Inflammatory macrophage (primary cell): ENCODE results near the gene IRF2.
A peak's percentile ranks its signal among the peaks of the same experiment; 100 is the strongest.

ENCODE experiments used
- DNase-seq, 2 donors: peaks; one replicate each; pipeline ENCODE4 v3.0.0-alpha.2; 2020 to 2022

The IRF2 gene

DNA sequence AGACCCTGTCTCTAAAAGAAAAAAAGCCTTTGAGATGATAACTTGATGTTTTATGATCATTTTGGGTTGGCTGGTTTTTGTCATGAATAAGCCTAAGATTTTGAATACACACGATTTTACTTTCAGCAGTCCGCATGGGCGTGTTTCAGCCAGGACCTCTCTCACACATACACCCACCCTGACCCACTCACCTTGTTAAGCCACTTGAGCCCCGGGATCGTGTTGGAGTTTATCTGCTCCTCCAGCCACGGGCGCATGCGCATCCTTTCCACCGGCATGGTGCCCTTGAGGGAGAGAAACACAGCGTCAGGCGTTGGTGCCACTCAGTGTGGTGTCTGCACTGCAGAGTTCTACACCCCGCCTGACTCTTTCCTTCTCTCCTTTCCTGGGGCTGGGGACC lies 45.6 kb downstream of the IRF2 start:
- no peak for DNase-seq

DNA sequence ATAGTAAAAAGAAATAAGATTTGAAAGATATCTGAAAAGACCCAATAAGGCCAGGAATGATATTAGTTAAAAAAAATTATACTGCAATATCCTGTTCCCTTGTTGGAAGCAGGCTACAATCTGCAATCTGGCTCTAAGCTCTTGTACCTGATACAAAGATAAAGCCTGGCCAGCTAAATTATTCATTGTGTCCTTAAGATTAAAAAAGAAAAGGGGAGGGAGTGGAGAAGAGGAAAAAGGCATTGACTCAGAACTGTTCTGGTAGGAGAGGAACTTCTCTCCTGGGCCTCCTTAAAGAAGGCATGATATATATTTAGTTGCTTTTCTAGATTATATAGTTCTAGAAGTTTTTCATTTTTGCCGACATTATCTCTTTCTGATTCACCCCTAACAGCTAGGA lies 46.7 kb downstream of the IRF2 start:
- no peak for DNase-seq

DNA sequence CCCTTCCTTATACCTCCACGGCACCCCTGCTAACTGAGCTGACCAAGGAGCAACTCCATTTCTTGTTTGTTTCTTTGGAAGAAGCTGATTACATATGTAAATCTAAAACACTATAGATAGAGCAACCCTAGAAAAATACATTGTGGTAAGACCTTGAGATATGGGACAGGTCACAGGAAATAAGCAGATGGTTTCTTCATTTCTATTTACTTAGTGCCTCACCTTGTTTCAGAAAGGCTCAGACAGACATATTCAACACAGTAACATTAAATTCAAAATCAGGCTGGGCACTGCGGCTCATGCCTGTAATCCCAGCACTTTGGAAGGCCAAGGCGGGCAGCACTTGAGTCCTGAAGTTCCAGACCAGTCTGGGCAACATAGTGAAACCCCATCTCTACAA lies 47.3 kb downstream of the IRF2 start:
- no peak for DNase-seq

DNA sequence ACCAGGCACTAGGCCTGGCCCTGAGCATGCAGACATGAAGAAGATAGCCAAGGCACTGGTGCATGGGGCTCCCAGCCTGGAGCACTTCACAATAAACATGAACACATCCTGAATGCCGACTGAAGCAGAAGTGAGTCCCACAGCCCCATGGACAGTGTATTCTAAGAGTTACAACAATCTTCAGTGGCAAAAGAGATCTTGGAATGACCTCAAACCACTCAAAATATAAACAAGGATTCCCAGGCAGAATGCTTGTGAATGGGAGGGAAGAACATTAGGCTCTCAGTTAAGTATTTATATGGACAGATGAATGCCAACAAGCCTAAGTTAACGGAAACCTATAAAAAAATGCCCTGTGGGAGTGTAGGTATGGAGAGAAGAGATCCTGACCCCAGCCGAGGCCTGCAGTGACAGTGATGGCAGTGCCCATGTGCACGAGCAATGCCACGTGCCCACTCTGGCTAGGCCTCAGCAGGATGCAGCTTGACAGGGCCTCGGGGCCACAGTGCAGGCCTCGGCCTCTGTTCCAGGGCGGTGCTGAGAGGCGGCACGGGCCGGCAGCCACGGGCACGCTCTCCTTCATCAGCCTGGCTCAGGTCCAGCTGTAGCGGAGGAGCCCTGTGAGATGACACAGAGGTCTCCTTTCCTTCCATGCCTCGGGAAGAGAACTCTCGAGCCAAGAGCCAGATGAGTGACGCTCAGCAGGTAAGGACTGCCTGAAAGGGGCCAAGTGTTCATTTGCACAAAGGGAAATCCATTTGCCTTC lies 49.2 kb downstream of the IRF2 start:
- no peak for DNase-seq

DNA sequence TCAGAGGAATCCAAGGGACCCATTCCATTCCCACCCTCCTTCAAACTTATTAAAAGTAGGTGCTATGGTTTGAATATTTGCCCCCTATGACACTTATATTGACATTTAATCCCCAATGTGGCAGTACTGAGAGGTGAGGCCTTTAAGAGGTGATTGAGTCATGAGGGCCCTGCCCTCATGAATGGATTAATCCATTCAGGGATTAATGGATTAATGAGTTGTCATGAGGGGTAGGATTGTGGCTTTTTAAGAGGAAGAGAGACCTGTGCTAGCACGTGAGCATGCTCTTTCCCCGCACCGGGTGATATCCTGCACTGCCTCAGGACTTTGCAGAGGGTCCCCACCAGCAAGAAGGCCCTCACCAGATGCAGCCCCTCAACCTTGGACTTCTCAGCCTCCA lies 50.1 kb downstream of the IRF2 start:
- DNase-seq: no peak

DNA sequence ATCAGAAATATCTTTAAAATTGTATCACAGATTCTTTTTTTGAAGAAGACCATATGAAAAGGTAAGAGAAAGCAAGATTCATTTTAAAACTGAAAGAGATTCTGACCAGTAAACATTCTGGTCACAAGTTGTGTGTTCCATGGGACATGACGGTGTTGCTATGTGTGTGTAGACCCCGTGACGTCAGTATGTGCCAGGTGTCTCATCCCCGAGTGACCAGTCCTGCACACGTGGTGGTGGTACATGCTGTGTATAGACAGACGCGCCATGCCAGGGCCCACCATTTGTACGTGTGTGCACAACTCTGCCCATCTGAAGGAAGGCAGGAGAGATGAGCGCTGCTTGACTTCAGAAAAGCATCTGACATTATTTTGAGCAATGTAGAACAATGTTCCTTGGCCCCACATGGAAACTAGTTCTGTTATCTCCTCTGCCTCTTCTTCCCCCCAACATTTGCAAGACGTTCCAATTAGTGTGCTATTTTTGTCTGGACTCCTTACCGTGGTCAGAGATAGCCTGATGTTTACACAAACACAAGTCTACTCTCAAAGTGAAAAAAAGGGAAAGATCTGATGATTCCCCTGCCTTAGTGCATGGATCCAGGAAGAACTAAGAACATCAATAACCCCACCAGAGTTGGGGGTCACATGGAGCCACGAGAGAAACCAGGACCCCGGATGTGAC lies 51.2 kb downstream of the IRF2 start:
- DNase-seq: no peak

DNA sequence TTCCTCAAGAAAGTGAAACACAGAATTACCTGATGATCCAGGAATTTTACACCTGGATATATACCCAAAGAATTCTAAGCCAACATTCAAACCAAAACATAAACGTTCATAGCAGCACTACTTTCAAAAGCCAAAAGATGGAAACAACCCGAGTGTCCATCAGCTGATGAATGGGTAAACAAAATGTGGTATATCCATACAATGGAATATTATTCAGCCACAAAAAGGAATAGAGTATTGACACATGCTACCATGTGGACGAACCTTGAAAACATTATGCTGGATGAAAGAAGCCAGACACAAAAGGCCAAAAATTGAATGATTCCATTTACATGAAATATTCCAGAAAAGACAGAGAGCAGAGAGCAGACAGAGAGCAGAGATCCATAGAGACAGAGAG lies 52.0 kb downstream of the IRF2 start:
- DNase-seq: no peak

DNA sequence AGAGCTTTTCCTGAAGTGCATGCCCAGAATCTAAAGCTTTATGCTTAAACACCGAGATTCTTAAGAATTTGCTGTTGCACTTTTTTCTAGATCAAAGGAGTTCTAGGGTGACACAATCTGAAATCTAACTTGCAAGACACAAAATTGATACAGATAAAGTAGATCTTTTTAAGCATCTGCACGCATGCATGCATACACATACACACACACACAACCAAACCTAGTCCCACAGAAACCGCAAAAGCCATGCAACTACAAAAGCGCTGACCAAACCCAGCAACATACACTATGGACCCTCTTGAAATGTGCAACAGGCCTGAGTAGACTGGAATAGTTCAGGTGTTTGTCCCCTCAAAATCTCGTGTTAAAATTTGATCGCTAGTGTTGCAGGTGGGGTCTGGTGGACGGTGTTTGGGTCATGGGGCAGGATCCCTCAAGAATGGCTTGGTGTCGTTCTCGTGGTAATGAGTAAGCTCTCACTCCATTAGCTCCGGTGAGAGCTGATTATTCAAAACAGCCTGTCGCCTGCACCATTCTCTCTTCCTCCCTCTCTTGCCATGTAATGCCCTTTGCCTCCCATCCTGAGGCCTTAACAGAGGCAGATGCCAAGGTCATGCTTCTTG lies 52.7 kb downstream of the IRF2 start:
- DNase-seq: no peak

DNA sequence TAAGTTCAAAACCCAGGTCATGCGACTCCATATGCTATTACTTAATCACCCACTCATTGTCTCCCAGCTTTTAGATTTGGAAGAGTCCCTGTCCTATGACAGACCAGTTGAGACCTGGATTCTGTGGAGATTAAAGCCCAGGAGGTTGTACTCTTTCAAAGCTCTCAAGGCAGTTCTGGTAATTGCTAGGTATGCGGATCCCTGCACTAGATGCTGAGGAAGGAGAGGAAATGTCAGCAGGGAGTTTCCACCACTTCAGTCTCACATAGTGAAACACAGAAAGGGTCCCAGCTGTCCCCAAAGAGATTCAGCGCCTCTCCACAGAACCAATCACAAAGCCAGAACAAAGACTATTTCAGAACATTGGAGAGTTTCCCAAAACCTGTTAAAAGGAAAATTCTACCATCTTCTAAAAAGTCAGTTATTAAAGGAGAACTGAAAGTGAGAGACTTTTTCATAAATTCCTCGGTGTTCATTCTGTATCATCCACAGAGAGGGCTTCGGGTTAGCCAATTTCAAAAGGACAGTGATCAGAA lies 53.4 kb downstream of the IRF2 start:
- DNase-seq: no peak

DNA sequence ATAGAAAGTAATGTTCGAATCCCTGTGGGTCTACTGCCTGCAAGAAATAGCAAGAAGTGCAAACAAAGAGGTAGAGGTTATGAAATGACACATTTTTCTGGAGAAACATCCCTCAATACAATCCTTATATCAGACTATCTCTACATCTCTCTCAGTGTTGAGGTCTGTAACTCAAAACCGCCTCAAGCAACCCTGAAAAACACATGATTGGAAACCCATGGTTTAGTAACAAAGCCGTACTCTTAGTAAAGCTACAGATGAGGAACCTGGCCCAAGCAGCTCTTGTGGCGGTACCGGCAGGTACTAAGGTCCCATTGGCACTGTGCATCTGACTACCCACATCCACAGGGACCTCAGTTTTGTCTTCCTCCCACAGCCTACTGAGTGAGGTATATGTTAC lies 53.9 kb downstream of the IRF2 start:
- DNase-seq: no peak

DNA sequence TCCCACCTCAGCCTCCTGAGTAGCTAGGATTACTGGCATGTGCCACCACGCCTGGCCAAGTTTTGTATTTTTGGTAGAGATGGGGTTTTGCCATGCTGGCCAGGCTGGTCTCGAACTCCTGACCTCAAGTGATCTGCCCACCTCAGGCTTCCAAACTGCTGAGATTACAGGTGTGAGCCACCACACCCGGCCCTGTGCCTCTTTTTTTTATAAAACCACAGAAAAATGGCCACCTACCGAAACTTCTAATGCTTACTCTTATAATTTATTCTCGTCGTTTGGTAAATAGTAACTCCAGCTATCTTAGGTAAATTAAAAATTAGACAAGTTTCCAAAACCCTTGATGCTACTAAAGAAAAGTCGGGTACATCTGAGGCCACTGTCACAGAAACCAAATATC lies 54.4 kb downstream of the IRF2 start:
- DNase-seq: no peak

DNA sequence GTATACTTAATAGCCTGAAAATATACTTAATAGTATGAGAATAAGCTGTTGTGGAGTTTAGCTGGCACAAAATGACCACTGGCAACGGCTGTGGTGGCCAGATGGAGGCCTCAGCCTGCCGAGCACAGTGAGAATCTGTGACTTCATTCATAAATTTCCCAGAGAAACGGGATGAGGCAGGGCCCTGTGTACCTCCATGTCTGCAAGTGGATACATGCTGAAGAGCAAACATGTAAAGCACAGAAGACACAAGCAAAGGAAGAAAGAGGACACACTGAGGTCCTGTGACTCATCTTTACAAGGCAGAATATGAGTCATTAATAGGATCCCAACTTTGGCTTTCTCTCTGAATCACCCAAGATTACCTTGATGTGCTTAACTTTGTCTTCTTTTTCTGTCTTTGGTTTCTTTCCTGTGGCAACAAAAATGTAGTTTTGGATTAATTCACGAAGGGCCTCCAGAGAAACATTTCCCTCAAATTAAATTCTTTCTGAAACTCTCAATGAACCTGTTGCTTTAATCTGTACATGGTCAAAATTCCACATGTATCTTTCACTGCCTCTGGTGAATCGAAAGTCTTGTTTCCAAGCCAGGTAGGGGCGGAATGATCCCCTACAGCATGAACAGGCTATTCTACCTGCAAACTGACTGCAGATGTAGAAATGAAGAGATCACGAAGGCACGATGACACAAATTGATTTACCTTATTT lies 56.4 kb downstream of the IRF2 start:
- DNase-seq: peak; percentile 34 to 38

DNA sequence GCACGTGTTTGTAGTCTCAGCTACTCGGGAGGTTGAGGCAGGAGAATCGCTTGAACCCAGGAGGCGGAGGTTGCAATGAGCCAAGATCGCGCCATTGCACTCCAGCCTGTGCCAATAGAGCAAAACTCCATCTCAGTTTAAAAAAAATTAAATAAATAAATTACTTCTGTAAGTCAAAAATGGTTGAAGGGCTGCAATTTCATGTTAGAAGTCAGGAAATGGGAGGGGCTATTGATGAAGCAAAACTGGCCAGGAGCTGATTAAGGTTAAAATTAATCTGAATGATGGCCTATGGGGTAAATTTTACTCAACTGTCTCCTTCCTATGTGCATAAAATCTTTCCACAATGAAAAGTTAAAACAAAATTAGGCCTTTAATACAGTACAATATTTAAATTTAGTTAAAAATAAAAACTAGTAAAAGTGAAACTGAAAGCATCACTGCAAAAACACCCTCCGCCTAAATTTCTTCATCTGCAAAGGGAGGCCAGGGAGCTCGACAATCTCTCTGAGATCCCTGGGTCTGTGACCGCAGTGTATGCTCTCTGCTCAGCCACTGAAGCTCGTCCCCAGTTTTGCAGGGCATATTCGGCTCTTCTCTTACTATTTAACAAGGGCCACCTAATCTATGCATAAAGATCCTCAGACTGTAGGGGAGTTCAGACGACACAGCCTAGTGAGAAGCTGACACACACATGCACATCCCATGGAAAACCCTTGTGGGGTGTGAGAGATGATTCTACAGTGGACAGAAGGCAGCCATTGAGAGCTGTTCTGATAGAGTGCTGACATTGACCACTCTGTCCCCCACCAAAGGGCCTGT lies 57.2 kb downstream of the IRF2 start:
- peak; percentile 31 to 53 for DNase-seq

DNA sequence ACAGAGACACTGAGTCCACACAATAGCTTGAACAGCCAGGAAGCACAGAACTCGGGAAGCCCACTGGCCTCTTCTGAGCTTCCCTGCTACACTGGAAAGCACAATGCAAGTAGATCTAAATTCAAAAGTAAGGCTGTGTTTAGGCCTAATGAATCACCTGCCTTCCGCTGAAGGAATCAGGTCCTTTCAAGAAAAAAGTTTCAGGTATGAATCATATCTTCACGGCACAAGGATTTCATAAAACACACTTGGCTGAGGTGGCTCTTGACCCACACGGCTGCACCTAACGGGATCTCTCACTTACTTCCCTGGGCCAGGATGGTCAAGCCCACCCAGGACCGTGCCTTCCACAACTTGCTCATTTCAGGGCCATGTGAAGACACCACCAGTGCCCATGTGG lies 59.3 kb downstream of the IRF2 start:
- no peak for DNase-seq

DNA sequence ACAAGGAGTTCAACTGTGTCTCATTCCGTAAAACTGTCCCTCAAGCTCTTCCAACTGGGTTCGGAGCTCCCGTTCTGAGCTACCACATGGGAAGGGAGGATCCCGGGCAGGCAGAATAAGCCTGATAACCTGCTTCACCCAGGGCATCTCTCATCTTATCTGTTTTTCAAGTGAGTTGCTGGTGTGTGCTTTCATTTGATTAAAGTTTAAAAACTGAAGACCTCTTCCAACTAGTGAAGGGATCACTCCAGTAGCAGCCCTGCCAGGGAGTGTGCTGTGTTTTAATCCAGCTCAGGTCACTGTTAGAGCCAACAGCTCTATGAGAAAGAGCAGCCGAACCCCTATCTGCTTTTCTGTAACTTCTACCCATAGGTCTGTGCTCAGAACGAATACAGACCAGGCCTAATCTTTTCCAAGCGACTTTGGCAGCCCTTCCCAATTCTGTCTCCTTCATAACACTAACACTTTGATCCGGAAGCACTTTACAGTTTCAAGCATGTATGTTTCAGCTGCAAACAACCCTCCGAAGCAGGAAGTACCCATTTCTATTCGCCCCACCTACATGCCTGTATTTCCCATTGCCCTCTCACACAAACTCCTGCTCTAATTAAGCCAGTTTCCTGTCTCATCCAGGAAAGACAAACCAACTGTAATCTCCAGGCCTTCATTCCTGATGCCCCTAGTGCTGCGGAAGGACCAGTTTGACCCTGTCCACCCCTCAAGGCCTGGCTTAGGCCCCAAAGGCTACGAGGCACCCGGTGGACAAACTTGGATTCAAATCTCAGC lies 60.9 kb downstream of the IRF2 start:
- DNase-seq: peak; percentile 39 to 48

DNA sequence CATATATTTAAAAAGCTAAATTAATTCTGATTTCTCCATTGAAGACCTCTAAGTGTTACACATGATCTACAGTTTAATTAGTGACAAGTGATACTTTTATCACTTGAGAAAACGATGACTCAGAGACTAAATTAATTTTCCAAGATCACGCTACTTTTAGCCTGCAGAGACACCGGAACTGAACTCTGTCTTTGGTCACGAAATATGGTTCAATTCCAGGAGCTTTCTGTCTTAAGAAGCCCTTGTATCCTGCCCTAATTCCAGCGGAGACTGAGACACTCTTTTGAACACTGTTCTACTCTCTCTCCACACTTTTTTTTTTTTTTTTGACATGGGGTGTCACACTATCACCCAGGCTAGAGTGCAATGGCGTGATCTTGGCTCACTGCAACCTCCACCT lies 63.6 kb downstream of the IRF2 start:
- DNase-seq: no peak

DNA sequence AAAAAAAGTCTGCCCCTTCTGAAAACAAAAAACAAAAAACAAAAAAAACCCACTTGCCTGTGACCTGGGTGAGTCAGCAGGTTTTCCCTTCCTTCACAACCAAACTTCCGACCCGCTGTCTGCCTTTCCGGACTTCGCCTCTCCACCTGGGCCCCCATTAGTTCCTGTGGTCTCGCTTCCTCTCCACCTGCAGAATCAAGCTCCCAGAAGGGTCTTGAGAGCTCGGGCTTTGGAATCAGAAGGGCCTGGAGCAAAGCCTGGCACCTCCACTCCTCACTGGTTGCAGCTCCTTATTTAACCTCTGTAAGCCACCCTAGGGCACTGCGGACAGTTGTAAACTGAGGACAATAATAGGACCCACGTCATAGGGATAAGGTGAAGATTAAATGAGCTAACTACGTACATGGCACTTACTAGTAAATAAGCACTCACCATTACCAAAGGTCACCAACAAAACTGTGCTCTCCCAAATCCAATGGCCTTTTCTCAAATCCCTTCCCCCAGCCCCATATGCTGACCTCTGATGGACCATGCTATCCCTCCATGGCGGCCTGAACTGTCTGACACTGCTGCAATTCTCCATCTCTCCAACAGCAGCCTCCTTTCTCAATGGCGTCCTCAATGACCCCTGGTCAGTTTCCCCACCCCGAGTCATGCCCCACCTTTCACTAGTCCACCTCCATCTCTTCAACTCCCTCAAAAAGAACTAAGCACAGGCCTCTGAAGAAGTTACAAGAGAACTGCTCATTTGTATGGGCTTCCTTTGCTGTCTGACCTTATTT lies 64.2 kb downstream of the IRF2 start:
- no peak for DNase-seq

DNA sequence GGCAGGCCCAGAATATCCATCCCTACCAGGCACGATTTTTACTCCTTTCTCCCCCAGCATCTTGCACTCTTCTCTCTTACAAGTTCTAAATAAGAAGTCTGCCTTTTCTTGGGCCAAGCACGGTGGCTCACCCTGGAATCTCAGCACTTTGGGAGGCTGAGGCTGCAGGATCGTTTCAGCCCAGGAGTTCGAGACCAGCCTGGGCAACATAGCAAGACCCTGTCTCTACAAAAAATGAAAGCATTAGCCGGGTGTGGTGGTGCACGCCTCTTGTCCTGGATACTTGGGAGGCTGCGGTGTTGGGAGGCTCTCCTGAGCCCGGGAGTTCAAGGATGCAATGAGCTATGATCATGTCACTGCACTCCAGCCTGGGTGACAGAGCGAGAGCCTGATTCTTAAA lies 64.8 kb downstream of the IRF2 start:
- no peak for DNase-seq

DNA sequence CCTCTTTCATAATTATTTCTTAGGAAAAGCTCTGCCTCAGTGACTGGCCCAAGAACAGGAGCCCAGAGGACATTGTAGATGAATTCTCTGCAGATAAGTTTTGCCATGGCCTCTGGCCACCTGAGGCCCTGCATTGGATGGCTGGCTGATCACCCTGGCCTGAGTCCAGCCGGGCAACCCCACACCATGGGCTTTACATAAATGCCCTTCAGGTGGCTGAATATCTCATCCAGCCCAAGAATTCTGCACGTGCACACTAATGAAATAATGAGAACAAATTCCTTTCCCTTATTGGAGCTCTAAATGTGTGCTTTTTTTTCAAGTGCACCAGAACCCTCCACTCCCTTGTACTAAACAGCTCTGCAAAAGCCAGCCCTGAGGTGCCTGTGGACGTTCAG lies 65.7 kb downstream of the IRF2 start:
- no peak for DNase-seq

DNA sequence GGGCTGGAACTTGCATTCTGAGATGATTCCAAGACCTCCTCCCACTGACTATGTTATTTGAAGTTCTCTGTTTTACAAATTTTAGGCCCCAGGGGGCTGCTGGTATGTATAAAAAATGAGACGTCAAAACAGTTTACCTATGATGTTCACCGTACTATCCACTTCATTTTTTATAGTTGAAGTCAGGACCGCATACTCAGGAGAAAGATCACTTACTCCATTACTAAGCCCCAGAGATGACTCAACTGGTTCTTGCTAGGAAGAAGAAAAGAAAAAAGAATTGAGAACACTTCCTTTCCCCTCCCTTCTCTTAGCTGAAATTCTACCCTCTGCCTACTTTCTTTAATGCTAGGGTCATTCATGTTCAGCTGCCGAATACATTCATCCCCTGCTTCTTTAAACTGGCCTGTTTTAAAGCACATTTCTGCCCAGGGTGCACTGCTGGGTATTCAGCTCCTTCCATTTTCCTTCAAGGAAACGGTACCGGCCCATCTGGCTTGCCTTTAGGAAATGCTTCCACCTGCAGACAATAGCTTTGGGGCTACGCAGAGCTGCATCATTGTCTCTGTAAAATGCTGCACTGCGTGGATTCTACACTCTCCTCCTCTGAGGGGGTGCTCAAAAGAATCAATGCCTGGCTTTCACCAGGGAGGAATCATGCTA lies 66.2 kb downstream of the IRF2 start:
- DNase-seq: no peak
